CD4-positive, alpha-beta T cell (primary cell): ENCODE results near the gene DPH7. TPM values are rescaled to one million over a fixed set of nuclear protein-coding genes. Genes with fewer than 3 reads are reported as not detected.

Experiments used
- ATAC-seq: fragments of 200-7000 bp; cut with Tn5 transposase; one replicate; pipeline ENCODE4 v1.10.0; 2022; ENCODE audit warnings: mild to moderate bottlenecking; ENCODE audit not compliant: poor library complexity
- CTCF ChIA-PET: fragments of 350-600 bp; sonication (Branson Sonifier 250); formaldehyde crosslinking; loops from one replicate; lab custom pipeline; 2021; ENCODE audit warnings: antibody characterized with exemption, inconsistent platforms; lab: Charles Lee
- POLR2A ChIA-PET: fragments of 350-600 bp; sonication (Branson Sonifier 250); formaldehyde crosslinking; loops from one replicate; lab custom pipeline; 2021; ENCODE audit warnings: antibody characterized with exemption, inconsistent platforms; lab: Charles Lee
- DNase-seq, 14 experiments: peaks; one replicate each; pipeline ENCODE4 v3.0.0-alpha.2; 2013 to 2020; ENCODE audit warnings: mixed read lengths in 2 of 14
- H3K27ac ChIP-seq, 2 donors: one replicate each; pipeline versions ENCODE4 v1.5.1 to v1.7.0; 2013; ENCODE audit warnings: low read length in 2 of 2, low read depth in 1 of 2, mild to moderate bottlenecking in 1 of 2
- H3K27me3 ChIP-seq, 2 experiments: 1 replicate in 1 of 2; 2 replicates in 1 of 2; pipeline versions ENCODE4 v1.6.1 to v1.7.0; 2013; ENCODE audit warnings: low read length in 2 of 2, control low read depth in 1 of 2, mild to moderate bottlenecking in 1 of 2, moderate library complexity in 1 of 2; ENCODE audit not compliant: insufficient read depth in 2 of 2, control insufficient read depth in 1 of 2
- H3K36me3 ChIP-seq: one replicate; pipeline ENCODE4 v1.6.1; 2013; ENCODE audit warnings: low read length, control low read depth; ENCODE audit not compliant: insufficient read depth
- H3K4me1 ChIP-seq: one replicate; pipeline ENCODE4 v1.6.1; 2013; ENCODE audit warnings: low read length, control low read depth; ENCODE audit not compliant: insufficient read depth
- H3K4me3 ChIP-seq: one replicate; pipeline ENCODE4 v1.5.1; 2013; ENCODE audit warnings: mild to moderate bottlenecking, low read length, moderate library complexity
- H3K9me3 ChIP-seq, 2 experiments: 1 replicate in 1 of 2; 2 replicates in 1 of 2; pipeline versions ENCODE4 v1.6.1 to v1.7.0; 2013; ENCODE audit warnings: low read length in 2 of 2, mild to moderate bottlenecking in 2 of 2, control low read depth in 1 of 2, moderate library complexity in 1 of 2; ENCODE audit not compliant: control insufficient read depth in 1 of 2, insufficient read depth in 1 of 2
- H3K27ac Mint-ChIP-seq: one replicate; pipeline ENCODE4 v1.8.0; 2020; ENCODE audit warnings: mixed read lengths
- H3K27me3 Mint-ChIP-seq: one replicate; pipeline ENCODE4 v1.8.0; 2021; ENCODE audit warnings: mixed read lengths
- H3K36me3 Mint-ChIP-seq: one replicate; pipeline ENCODE4 v1.8.0; 2021; ENCODE audit warnings: low read depth, mixed read lengths
- H3K4me1 Mint-ChIP-seq: one replicate; pipeline ENCODE4 v1.8.0; 2021; ENCODE audit warnings: low read depth, mixed read lengths
- H3K4me3 Mint-ChIP-seq: one replicate; pipeline ENCODE4 v1.8.0; 2020; ENCODE audit warnings: mild to moderate bottlenecking, mixed read lengths
- H3K9me3 Mint-ChIP-seq: one replicate; pipeline ENCODE4 v1.8.0; 2020; ENCODE audit warnings: mixed read lengths
- CTCF ChIP-seq: fragments of 200-600 bp; IDR thresholded peaks from one replicate; pipeline ENCODE4 v1.8.0; 2022; ENCODE audit warnings: antibody characterized with exemption, mild to moderate bottlenecking
- intact Hi-C, 2 experiments: fragments of 100-400 bp; cut with DNase I in 1 of 2; cut with micrococcal nuclease in 1 of 2; formaldehyde crosslinking; loops; one replicate each; pipeline versions ENCODE4 v1.15.1 to v1.9.0; 2023 to 2025; cut with DNase I, micrococcal nuclease
- total RNA-seq, 174 experiments: library from RNA in 2 of 174; stranded (reverse) in 2 of 174; gene quantifications; one replicate each; pipeline ENCODE4 v1.2.3 and lab custom pipeline; 2021 to 2026

Gene DPH7
- total RNA-seq, 2 experiments from 2014 or later: 36.4 to 36.8 TPM

- Mint-ChIP-seq H3K9me3 (no peaks in the 10 kb centered on the region), H3K27ac (no peak overlapping the region), H3K27me3 (no peaks in the 10 kb centered on the region), H3K4me1 (peaks cover 4% of the 10 kb centered on the region), H3K4me3 (no peak overlapping the region), H3K36me3 (no peaks in the 10 kb centered on the region)
- intact Hi-C loops: loop anchor here in 1 of 2 experiments (5.0 kb wide), 1 partner anchor 56 kb away; no protein-coding TSS in a partner anchor
- no peaks in the 10 kb centered on the region for H3K9me3 ChIP-seq
- no peak for DNase-seq
- no peak overlapping the region for H3K27ac ChIP-seq
- peaks cover 3% of the 10 kb centered on the region for H3K4me1 ChIP-seq
- no peak for TF ChIP-seq CTCF
- no peaks in the 10 kb centered on the region for H3K27me3 ChIP-seq
- H3K4me3 ChIP-seq: no peak overlapping the region
- CTCF ChIA-PET: no interaction called here
- no peaks in the 10 kb centered on the region for H3K36me3 ChIP-seq
- ATAC-seq: no peak
- POLR2A ChIA-PET: interaction anchor here (0.6 kb wide), 1 partner anchor 12 kb away, joined by 3 read pairs; no protein-coding TSS in a partner anchor
Observed at GRCh38 chr9:137522746-137523455, 55.8 kb downstream of the DPH7 start.

DNA sequence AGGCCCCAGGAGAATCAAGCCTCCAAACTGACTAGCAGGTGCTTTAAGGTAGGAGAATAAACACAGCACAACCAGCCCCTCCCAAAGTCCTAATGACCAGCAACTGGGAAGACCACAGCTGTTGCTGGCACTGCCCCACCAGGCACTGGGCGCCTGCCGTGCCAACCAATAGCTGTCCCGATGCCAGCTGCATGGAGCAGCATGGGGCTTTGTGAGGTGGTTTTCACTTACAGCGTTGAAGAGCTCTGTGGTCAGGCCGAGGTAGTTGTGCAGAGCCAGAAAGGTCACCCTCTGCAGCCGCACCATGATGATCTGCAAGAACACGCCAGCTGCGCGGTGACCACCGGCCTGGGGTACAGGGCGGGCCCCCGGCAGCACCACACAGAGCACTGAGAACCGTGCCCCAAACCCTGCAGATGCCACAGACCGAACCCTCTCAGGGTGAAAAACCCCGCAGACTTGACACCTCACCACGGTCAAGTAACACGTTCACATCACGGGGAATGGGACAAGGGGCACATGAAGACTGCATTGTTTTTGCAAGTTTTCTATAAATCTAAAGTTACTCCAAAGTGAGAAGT is 57.2 kb downstream of the DPH7 start:
- CTCF ChIA-PET: no interaction called here

More for the DNA sequence above, 57.2 kb downstream of the DPH7 start:
- H3K27me3 Mint-ChIP-seq: no peaks in the 10 kb centered on the region
- no peak for DNase-seq
- H3K36me3 Mint-ChIP-seq: no peaks in the 10 kb centered on the region
- Histone ChIP-seq H3K4me3 (no peak overlapping the region), H3K4me1 (peaks cover 3% of the 10 kb centered on the region), H3K36me3 (no peaks in the 10 kb centered on the region), H3K9me3 (no peaks in the 10 kb centered on the region), H3K27ac (no peak overlapping the region), H3K27me3 (no peaks in the 10 kb centered on the region)
- peaks cover 4% of the 10 kb centered on the region for H3K4me1 Mint-ChIP-seq
- H3K27ac Mint-ChIP-seq: no peak overlapping the region
- POLR2A ChIA-PET: no interaction called here
- no peak for ATAC-seq
- intact Hi-C loops: loop anchor here in 1 of 2 experiments (5.0 kb wide), 1 partner anchor 54 kb away; no protein-coding TSS in a partner anchor
- TF ChIP-seq CTCF: no peak
- no peaks in the 10 kb centered on the region for H3K9me3 Mint-ChIP-seq
- H3K4me3 Mint-ChIP-seq: no peak overlapping the region
